OCI-LY7 (cell line): Measurements from ENCODE around the gene NRDC. TPM values are rescaled to one million over a fixed set of nuclear protein-coding genes. Genes with fewer than 3 reads are reported as not detected.
"Not testable (repeated sequence)": the region's sequence is repeated elsewhere in the genome, so short reads cannot be mapped to it uniquely, and the experiment has no call there.

Experiments
- BruUV-seq: library from RNA; stranded (reverse); fragments of 400-500 nt; replicated peaks from 2 replicates; lab custom pipeline; 2021; lab: Mats Ljungman, UMichigan
- CTCF ChIA-PET: fragments of 300-600 bp; sonication (Branson Sonifier 250); formaldehyde crosslinking; loops from one replicate; lab custom pipeline; 2022; ENCODE audit warnings: antibody characterized with exemption; ENCODE audit not compliant: unreplicated experiment; lab: Charles Lee
- POLR2A ChIA-PET: fragments of 300-600 bp; sonication (Branson Sonifier 250); formaldehyde crosslinking; loops from one replicate; lab custom pipeline; 2022; ENCODE audit warnings: antibody characterized with exemption; lab: Charles Lee
- DNase-seq: peaks from one replicate; pipeline ENCODE4 v3.0.0-alpha.2; 2015; ENCODE audit warnings: low spot score
- H2AFZ ChIP-seq: fragments of 200-600 bp; sonication (generic), shearing (Covaris generic); 2 replicates; pipeline ENCODE4 v1.6.1; 2014; ENCODE audit warnings: mild to moderate bottlenecking, antibody characterized with exemption, low read length, moderate library complexity
- H3K27ac ChIP-seq: fragments of 200-600 bp; sonication (generic); 2 replicates; pipeline ENCODE4 v1.5.1; 2014; ENCODE audit warnings: mixed run types, low read depth, mild to moderate bottlenecking, moderate library complexity, low read length, inconsistent platforms; ENCODE audit not compliant: poor library complexity, severe bottlenecking
- H3K36me3 ChIP-seq: fragments of 200-600 bp; sonication (generic); 2 replicates; pipeline ENCODE4 v1.6.1; 2014; ENCODE audit warnings: mild to moderate bottlenecking, antibody characterized with exemption, low read length, moderate library complexity, mixed read lengths; ENCODE audit not compliant: insufficient read depth
- H3K4me1 ChIP-seq: fragments of 200-600 bp; sonication (generic); 2 replicates; pipeline ENCODE4 v1.5.1; 2014; ENCODE audit warnings: mild to moderate bottlenecking, low read length; ENCODE audit not compliant: insufficient read depth, poor library complexity, severe bottlenecking
- H3K4me2 ChIP-seq: fragments of 200-600 bp; sonication (generic); 2 replicates; pipeline ENCODE4 v1.6.1; 2014; ENCODE audit warnings: mild to moderate bottlenecking, low read length
- H3K4me3 ChIP-seq: fragments of 200-600 bp; sonication (generic); 2 replicates; pipeline ENCODE4 v1.5.1; 2014; ENCODE audit warnings: mild to moderate bottlenecking, low read depth, low read length; ENCODE audit not compliant: poor library complexity, severe bottlenecking
- H3K79me2 ChIP-seq: fragments of 200-600 bp; sonication (generic); 2 replicates; pipeline ENCODE4 v1.6.1; 2016; ENCODE audit warnings: low read depth, mild to moderate bottlenecking, low read length, moderate library complexity, mixed read lengths; ENCODE audit not compliant: insufficient read depth
- H3K9me2 ChIP-seq: fragments of 200-600 bp; sonication (generic); 2 replicates; pipeline ENCODE4 v1.6.1; 2016; ENCODE audit warnings: mild to moderate bottlenecking, low read length, mixed read lengths; ENCODE audit not compliant: insufficient read depth
- H3K9me3 ChIP-seq: fragments of 200-600 bp; sonication (generic); 2 replicates; pipeline ENCODE4 v1.6.1; 2014; ENCODE audit warnings: mild to moderate bottlenecking, mixed run types, low read length, mixed read lengths
- H4K20me1 ChIP-seq: fragments of 200-600 bp; sonication (generic); 2 replicates; pipeline ENCODE4 v1.6.1; 2014; ENCODE audit warnings: mild to moderate bottlenecking, antibody characterized with exemption, low read length, moderate library complexity, mixed read lengths; ENCODE audit not compliant: insufficient read depth
- CTCF ChIP-seq: fragments of 200-600 bp; sonication (generic); conservative IDR thresholded peaks from 2 replicates; pipeline ENCODE4 v1.5.1; 2014; ENCODE audit warnings: mild to moderate bottlenecking, antibody characterized with exemption, low read length, moderate library complexity, mixed read lengths
- EZH2phosphoT487 ChIP-seq: fragments of 200-600 bp; sonication (generic); IDR thresholded peaks from 2 replicates; pipeline ENCODE4 v1.6.1; 2018; ENCODE audit warnings: low read depth, borderline replicate concordance, mild to moderate bottlenecking, mixed run types, antibody characterized with exemption, low read length, moderate library complexity, mixed read lengths
- intact Hi-C: fragments of 100-400 bp; cut with micrococcal nuclease; formaldehyde crosslinking; loops from one replicate; pipeline ENCODE4 v1.10.0; 2022; ENCODE audit not compliant: unreplicated experiment
- total RNA-seq, 2 experiments: library from RNA; depleted of rRNA in 1 of 2; stranded (reverse); fragments of >200 nt in 1 of 2; shearing (Covaris generic) in 1 of 2; gene quantifications; 2 replicates each; pipeline ENCODE4 v1.2.3, GENCODE V29; 2014 to 2022

NRDC gene
- total RNA-seq, 2 experiments from 2014 or later = 48.0 to 162 TPM

GRCh38 chr1:51819810-51820209 is 58.7 kb downstream of the NRDC start:
- H3K79me2 ChIP-seq = no peaks in the 10 kb centered on the region
- DNase-seq = no peak
- H2AFZ ChIP-seq = no peak overlapping the region
- no peaks in the 10 kb centered on the region for H4K20me1 ChIP-seq
- intact Hi-C loops = no loop called here
- ChIA-PET CTCF (no interaction called here), POLR2A (no interaction called here)
- no peaks in the 10 kb centered on the region for H3K4me1 ChIP-seq
- H3K9me3 ChIP-seq = no peaks in the 10 kb centered on the region
- H3K36me3 ChIP-seq = peaks cover 77% of the 10 kb centered on the region
- H3K27ac ChIP-seq = no peak overlapping the region
- H3K4me3 ChIP-seq = no peak overlapping the region
- no TSS peak for BruUV-seq
- no peak overlapping the region for H3K4me2 ChIP-seq
- H3K9me2 ChIP-seq = no peaks in the 10 kb centered on the region
- TF ChIP-seq CTCF (no peak), EZH2phosphoT487 (no peak)

- H3K4me3 ChIP-seq, BruUV-seq, H3K79me2 ChIP-seq, H2AFZ ChIP-seq, H3K9me3 ChIP-seq, H3K27ac ChIP-seq, DNase-seq, intact Hi-C loops, POLR2A ChIA-PET, CTCF ChIA-PET, H3K4me2 ChIP-seq, H3K9me2 ChIP-seq, H3K4me1 ChIP-seq, H4K20me1 ChIP-seq: not testable (repeated sequence)
- peaks cover 79% of the 10 kb centered on the region for H3K36me3 ChIP-seq
Observed at GRCh38 chr1:51819021-51819420, 59.5 kb downstream of the NRDC start.

GRCh38 chr1:51818487-51818886 is 60.0 kb downstream of the NRDC start:
- intact Hi-C loops = no loop called here
- CTCF ChIA-PET = no interaction called here
- BruUV-seq = no TSS peak

More at GRCh38 chr1:51818487-51818886, 60.0 kb downstream of the NRDC start:
- Histone ChIP-seq H3K4me2 (no peak overlapping the region), H3K36me3 (peaks cover 82% of the 10 kb centered on the region), H3K79me2 (no peaks in the 10 kb centered on the region), H2AFZ (no peak overlapping the region), H3K27ac (no peak overlapping the region), H3K9me2 (no peaks in the 10 kb centered on the region), H3K4me1 (no peaks in the 10 kb centered on the region), H3K4me3 (no peak overlapping the region), H4K20me1 (no peaks in the 10 kb centered on the region), H3K9me3 (no peaks in the 10 kb centered on the region)
- TF ChIP-seq EZH2phosphoT487 = no peak
- no peak for TF ChIP-seq CTCF
- POLR2A ChIA-PET = no interaction called here
- DNase-seq = no peak
